ENCODE measurements around the gene SLC26A1.
A peak's percentile ranks its signal among the peaks of the same experiment; 100 is the strongest.
"Not testable (repeated sequence)": the region's sequence is repeated elsewhere in the genome, so short reads cannot be mapped to it uniquely, and the experiment has no call there.

The SLC26A1 gene

DNA sequence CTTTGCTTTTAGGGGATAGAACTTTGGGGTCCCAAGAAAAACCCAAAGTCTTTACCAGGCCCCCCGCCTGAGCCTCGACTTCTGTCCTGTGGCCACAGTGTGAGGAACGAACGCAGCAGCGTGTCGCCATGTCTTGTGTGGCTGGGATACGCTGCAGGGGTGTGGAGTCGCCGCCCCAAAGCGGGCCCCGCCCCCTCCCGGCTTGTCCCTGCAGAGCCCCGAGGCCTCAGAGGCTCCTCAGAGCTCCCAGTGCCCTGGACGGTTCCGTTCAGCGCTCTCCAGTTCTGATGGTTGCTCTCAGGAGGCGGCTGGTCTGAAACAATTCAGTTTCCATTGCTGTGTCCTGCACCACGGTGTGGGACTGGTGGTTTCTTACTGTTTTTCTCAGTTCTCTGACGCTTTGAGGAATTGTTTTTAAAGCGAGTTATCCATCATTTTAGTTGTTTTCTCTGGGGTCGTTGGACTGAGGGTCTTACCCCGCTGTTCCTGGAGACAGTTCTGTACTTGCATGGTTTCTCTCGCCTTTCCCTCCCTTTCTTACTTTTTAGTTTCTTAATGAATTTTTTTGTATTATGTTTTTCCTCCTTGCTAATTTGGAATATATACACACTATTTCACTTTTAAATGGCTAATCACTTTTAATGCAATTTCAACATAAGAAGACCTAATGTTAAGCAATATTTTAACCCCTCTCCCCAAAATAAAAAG is 7.9 kb downstream of the SLC26A1 start:
- H3K9ac ChIP-seq (ENCODE audit: low read depth, low read length), result no peak overlapping the region

DNA sequence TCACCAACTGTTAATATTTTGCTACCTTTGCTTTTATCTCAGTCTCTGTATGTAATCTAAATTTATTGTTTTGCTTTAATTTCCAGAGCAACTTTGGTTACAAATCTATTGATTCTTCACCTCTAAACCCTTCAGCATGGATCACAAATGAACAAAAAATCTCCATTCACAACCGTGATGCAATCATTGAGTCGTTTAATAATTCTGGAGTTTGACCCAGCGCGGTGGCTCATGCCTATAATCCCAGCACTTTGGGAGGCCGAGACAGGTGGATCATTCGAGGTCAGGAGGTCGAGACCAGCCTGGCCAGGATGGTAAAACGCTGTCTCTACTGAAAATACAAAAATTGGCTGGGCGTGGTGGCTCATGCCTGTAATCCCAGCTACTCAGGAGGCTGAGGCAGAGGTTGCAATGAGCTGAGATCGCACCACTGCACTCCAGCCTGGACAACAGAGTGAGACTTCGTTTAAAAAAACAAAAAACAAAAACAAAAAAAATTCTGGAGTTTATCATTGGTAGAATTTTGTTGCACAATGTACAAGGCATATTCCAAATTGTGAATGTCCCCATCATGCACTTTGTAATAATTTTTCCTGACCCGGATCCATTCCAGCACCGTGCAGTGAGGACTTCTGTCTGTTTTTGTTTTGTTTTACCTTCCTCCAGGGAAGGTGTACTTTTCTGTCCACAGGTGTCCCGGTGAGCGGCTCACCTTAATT is 8.7 kb downstream of the SLC26A1 start:
- 82% methylated on average over 14 of the region's 15 CpGs for WGBS
- H3K36me3 ChIP-seq (ENCODE audit: insufficient read depth, low read length), result no peaks in the 10 kb centered on the region
- H3K4me3 ChIP-seq (ENCODE audit: low read length), result peak overlapping the region; percentile 38
- no peak overlapping the region for H3K9ac ChIP-seq (ENCODE audit: low read depth, low read length)
- H3K27me3 ChIP-seq (ENCODE audit: insufficient read depth, low read length), result peaks cover 33% of the 10 kb centered on the region
- peaks cover 12% of the 10 kb centered on the region; the same call in 1 of the 2 replicates for H3K4me1 ChIP-seq (ENCODE audit: insufficient read depth, low read length)
- no peak overlapping the region for H3K27ac ChIP-seq (ENCODE audit: low read depth, low read length)
- no peaks in the 10 kb centered on the region for H3K9me3 ChIP-seq (ENCODE audit: insufficient read depth, low read depth, low read length)

More for the DNA sequence above, 7.9 kb downstream of the SLC26A1 start:
- no peak overlapping the region for H3K27ac ChIP-seq (ENCODE audit: low read depth, low read length)
- peak overlapping the region; percentile 38 for H3K4me3 ChIP-seq (ENCODE audit: low read length)
- H3K9me3 ChIP-seq (ENCODE audit: insufficient read depth, low read depth, low read length), result no peaks in the 10 kb centered on the region
- H3K27me3 ChIP-seq (ENCODE audit: insufficient read depth, low read length), result peaks cover 33% of the 10 kb centered on the region
- WGBS, result 19% methylated on average over 21 of the region's 23 CpGs
- H3K4me1 ChIP-seq (ENCODE audit: insufficient read depth, low read length), result peaks cover 12% of the 10 kb centered on the region; the same call in 1 of the 2 replicates
- H3K36me3 ChIP-seq (ENCODE audit: insufficient read depth, low read length), result no peaks in the 10 kb centered on the region

- Histone ChIP-seq H3K4me1 (ENCODE audit: insufficient read depth, low read length) (peaks cover 18% of the 10 kb centered on the region; the same call in 1 of the 2 replicates), H3K4me3 (ENCODE audit: low read length) (no peak overlapping the region), H3K9ac (ENCODE audit: low read depth, low read length) (no peak overlapping the region; the same call in 1 of the 2 replicates), H3K36me3 (ENCODE audit: insufficient read depth, low read length) (no peaks in the 10 kb centered on the region), H3K27me3 (ENCODE audit: insufficient read depth, low read length) (peaks cover 33% of the 10 kb centered on the region), H3K27ac (ENCODE audit: low read depth, low read length) (no peak overlapping the region), H3K9me3 (ENCODE audit: insufficient read depth, low read depth, low read length) (no peaks in the 10 kb centered on the region)
- WGBS, result 94% methylated on average over 15 of the region's 15 CpGs
These were observed 10.4 kb downstream of the SLC26A1 start for GRCh38 chr4:982814-983213.

GRCh38 chr4:982291-982690 is 10.9 kb downstream of the SLC26A1 start:
- 95% methylated on average over 17 of the region's 17 CpGs for WGBS
- no peak overlapping the region for H3K4me3 ChIP-seq (ENCODE audit: low read length)
- H3K36me3 ChIP-seq (ENCODE audit: insufficient read depth, low read length), result no peaks in the 10 kb centered on the region
- no peak overlapping the region; the same call in 1 of the 2 replicates for H3K9ac ChIP-seq (ENCODE audit: low read depth, low read length)
- no peaks in the 10 kb centered on the region for H3K9me3 ChIP-seq (ENCODE audit: insufficient read depth, low read depth, low read length)
- H3K27me3 ChIP-seq (ENCODE audit: insufficient read depth, low read length), result peaks cover 29% of the 10 kb centered on the region
- no peak overlapping the region for H3K27ac ChIP-seq (ENCODE audit: low read depth, low read length)
- peaks cover 18% of the 10 kb centered on the region; the same call in 1 of the 2 replicates for H3K4me1 ChIP-seq (ENCODE audit: insufficient read depth, low read length)

GRCh38 chr4:978957-979701 is 14.1 kb downstream of the SLC26A1 start:
- H3K36me3 ChIP-seq (ENCODE audit: insufficient read depth, low read length), result no peaks in the 10 kb centered on the region
- H3K4me1 ChIP-seq (ENCODE audit: insufficient read depth, low read length), result peaks cover 5% of the 10 kb centered on the region; the same call in 1 of the 2 replicates
- H3K27me3 ChIP-seq (ENCODE audit: insufficient read depth, low read length), result peaks cover 6% of the 10 kb centered on the region
- 56% methylated on average over 20 of the region's 20 CpGs for WGBS
- no peak overlapping the region for H3K9ac ChIP-seq (ENCODE audit: low read depth, low read length)
- H3K4me3 ChIP-seq (ENCODE audit: low read length), result no peak overlapping the region
- no peaks in the 10 kb centered on the region for H3K9me3 ChIP-seq (ENCODE audit: insufficient read depth, low read depth, low read length)
- H3K27ac ChIP-seq (ENCODE audit: low read depth, low read length), result no peak overlapping the region

GRCh38 chr4:976016-976415 is 17.2 kb downstream of the SLC26A1 start:
- H3K27ac ChIP-seq (ENCODE audit: low read depth, low read length); H3K36me3 ChIP-seq (ENCODE audit: insufficient read depth, low read length); H3K9ac ChIP-seq (ENCODE audit: low read depth, low read length); H3K4me3 ChIP-seq (ENCODE audit: low read length); H3K9me3 ChIP-seq (ENCODE audit: insufficient read depth, low read depth, low read length); H3K4me1 ChIP-seq (ENCODE audit: insufficient read depth, low read length): not testable (repeated sequence)
- WGBS, result 97% methylated on average over 16 of the region's 25 CpGs
- H3K27me3 ChIP-seq (ENCODE audit: insufficient read depth, low read length), result peaks cover 32% of the 10 kb centered on the region

GRCh38 chr4:974668-975067 is 18.5 kb downstream of the SLC26A1 start:
- no peak overlapping the region for H3K9ac ChIP-seq (ENCODE audit: low read depth, low read length)
- no peak overlapping the region for H3K27ac ChIP-seq (ENCODE audit: low read depth, low read length)
- WGBS, result 92% methylated on average over 9 of the region's 9 CpGs
- no peak overlapping the region for H3K4me3 ChIP-seq (ENCODE audit: low read length)
- no peaks in the 10 kb centered on the region for H3K9me3 ChIP-seq (ENCODE audit: insufficient read depth, low read depth, low read length)
- no peaks in the 10 kb centered on the region for H3K36me3 ChIP-seq (ENCODE audit: insufficient read depth, low read length)
- peaks cover 5% of the 10 kb centered on the region; the same call in 1 of the 2 replicates for H3K4me1 ChIP-seq (ENCODE audit: insufficient read depth, low read length)
- H3K27me3 ChIP-seq (ENCODE audit: insufficient read depth, low read length), result peaks cover 42% of the 10 kb centered on the region

DNA sequence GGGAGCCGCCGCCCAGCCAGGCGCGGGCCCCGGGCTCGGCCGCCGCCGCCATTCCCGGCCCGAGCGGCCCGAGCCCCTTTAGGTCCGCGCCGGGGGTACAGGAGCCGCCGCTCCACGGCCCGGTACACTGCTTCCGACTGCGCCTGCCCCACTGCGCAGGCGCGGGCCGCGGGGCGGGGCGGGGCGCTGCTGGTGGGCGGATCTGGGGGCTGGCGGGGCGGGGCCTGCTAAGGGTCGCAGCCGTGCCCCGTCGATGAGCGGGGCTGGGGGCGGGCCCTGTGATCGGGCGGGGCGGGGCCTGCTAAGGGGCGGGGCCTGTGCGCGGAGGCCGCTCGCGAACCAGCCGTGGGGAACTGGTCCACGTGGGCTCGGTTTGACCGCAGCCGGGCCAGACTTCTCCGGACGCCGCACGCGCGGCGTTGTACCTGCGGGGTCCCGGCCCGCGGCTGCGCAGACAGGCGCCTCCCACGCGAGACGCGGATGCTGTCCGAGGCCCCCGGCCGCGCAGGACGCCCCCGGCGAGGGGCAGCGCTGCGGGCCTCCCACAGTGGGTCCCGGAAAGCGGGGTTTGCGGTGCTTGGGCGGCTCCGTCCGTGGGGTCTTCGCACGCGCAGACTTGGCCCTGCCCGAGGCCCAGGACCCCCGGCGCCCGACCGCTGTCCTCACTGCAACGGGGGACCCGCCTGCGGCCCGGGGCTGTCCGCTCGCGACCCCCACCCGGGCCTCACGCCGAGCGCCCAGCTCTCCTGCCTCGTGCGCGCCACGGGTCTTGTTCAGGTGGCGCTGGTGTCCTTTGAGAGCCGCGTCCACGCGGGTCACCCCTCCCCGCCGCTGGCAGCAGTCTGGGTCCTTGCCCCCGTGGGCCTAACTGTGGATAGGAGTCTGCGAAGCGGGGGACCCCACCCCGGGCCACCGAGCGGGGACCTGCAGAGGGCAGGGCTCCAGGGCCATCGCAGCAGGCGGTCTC is 19.5 kb downstream of the SLC26A1 start, which contains the start of gene DGKQ:
Gene DGKQ (minus strand): TSS at position 139 of the 967 bp plus-strand sequence. CDS start 87 bp downstream, at position 52.
- peak within 1 kb of the TSS; percentile 52 for H3K9ac ChIP-seq (ENCODE audit: low read depth, low read length)
- no peaks in the 10 kb centered on the region for H3K9me3 ChIP-seq (ENCODE audit: insufficient read depth, low read depth, low read length)
- H3K4me1 ChIP-seq (ENCODE audit: insufficient read depth, low read length), result no peaks in the 10 kb centered on the region
- H3K4me3 ChIP-seq (ENCODE audit: low read length), result peak within 1 kb of the TSS; percentile 70
- H3K27me3 ChIP-seq (ENCODE audit: insufficient read depth, low read length), result peaks cover 49% of the 10 kb centered on the region
- H3K27ac ChIP-seq (ENCODE audit: low read depth, low read length), result no peak within 1 kb of the TSS
- no peaks in the 10 kb centered on the region for H3K36me3 ChIP-seq (ENCODE audit: insufficient read depth, low read length)
- 32% methylated on average over 123 of the region's 123 CpGs for WGBS

GRCh38 chr4:972651-973424 is 20.4 kb downstream of the SLC26A1 start:
- Histone ChIP-seq H3K9me3 (ENCODE audit: insufficient read depth, low read depth, low read length) (no peaks in the 10 kb centered on the region), H3K27ac (ENCODE audit: low read depth, low read length) (no peak overlapping the region), H3K4me3 (ENCODE audit: low read length) (peak overlapping the region; percentile 70), H3K36me3 (ENCODE audit: insufficient read depth, low read length) (no peaks in the 10 kb centered on the region), H3K9ac (ENCODE audit: low read depth, low read length) (peak overlapping the region; percentile 52), H3K4me1 (ENCODE audit: insufficient read depth, low read length) (no peaks in the 10 kb centered on the region), H3K27me3 (ENCODE audit: insufficient read depth, low read length) (peaks cover 56% of the 10 kb centered on the region)
- 3% methylated on average over 65 of the region's 65 CpGs for WGBS
